GM19397 (cell line): Measurements from ENCODE around the gene DPM1.
"Not testable (repeated sequence)": the region's sequence is repeated elsewhere in the genome, so short reads cannot be mapped to it uniquely, and the experiment has no call there.

ENCODE experiments used
- ATAC-seq: cut with Tn5 transposase; IDR thresholded peaks from one replicate; pipeline ENCODE4 v1.9.1; 2021; ENCODE audit warnings: mild to moderate bottlenecking, moderate library complexity; ENCODE audit not compliant: unreplicated experiment

The DPM1 gene

GRCh38 chr20:50980071-50980681 is 21.8 kb upstream of the DPM1 start:
- no peak for ATAC-seq

- ATAC-seq: not testable (repeated sequence)
These were observed 20.2 kb upstream of the DPM1 start for GRCh38 chr20:50978533-50978932.

- no peak for ATAC-seq
These were observed 19.0 kb upstream of the DPM1 start for GRCh38 chr20:50977066-50978021.

- ATAC-seq: no peak
These were observed 17.5 kb upstream of the DPM1 start for GRCh38 chr20:50975701-50976330.

- no peak for ATAC-seq
These were observed 11.6 kb upstream of the DPM1 start for GRCh38 chr20:50969912-50970311.

- ATAC-seq: no peak
These were observed 11.1 kb upstream of the DPM1 start for GRCh38 chr20:50969435-50969834.

- no peak for ATAC-seq
These were observed 10.0 kb upstream of the DPM1 start for GRCh38 chr20:50968289-50968688.

GRCh38 chr20:50967586-50967985 is 9.3 kb upstream of the DPM1 start:
- ATAC-seq: no peak

- ATAC-seq: no peak
These were observed 1.3 kb upstream of the DPM1 start for GRCh38 chr20:50959543-50960126.

GRCh38 chr20:50958615-50959542 is 547 bp upstream of the DPM1 start, which contains the start of gene MOCS3:
TSS of gene MOCS3 (plus strand) at chr20:50958818. CDS start at chr20:50958843, 25 bp downstream.
- peak; percentile 84 for ATAC-seq

GRCh38 chr20:50957276-50957675 is 1.1 kb downstream of the DPM1 start:
- no peak for ATAC-seq

- no peak for ATAC-seq
These were observed 4.5 kb downstream of the DPM1 start for GRCh38 chr20:50953821-50954220.

- ATAC-seq: no peak
These were observed 5.1 kb downstream of the DPM1 start for GRCh38 chr20:50953196-50953595.

- ATAC-seq: no peak
These were observed 10.1 kb downstream of the DPM1 start for GRCh38 chr20:50948132-50948785.

GRCh38 chr20:50943069-50943468 is 15.3 kb downstream of the DPM1 start:
- ATAC-seq: no peak

- no peak for ATAC-seq
These were observed 24.7 kb downstream of the DPM1 start for GRCh38 chr20:50933589-50933988.

- ATAC-seq: no peak
These were observed 25.5 kb downstream of the DPM1 start for GRCh38 chr20:50932691-50933280.

- ATAC-seq: no peak
These were observed 26.3 kb downstream of the DPM1 start for GRCh38 chr20:50932016-50932485.
